ENCODE data around the gene SNX30. TPM values are rescaled to one million over a fixed set of nuclear protein-coding genes. Genes with fewer than 3 reads are reported as not detected.

The SNX30 gene
- total and polyA plus RNA-seq, 12 donors: 0.88 to 7.2 (median 3.8) TPM

- intact Hi-C loops (cut with DNase I): no loop called here
- Histone ChIP-seq H3K27me3 (no peaks in the 10 kb centered on the region), H3K9me3 (no peaks in the 10 kb centered on the region), H3K36me3 (no peaks in the 10 kb centered on the region), H3K27ac (peak overlapping the region in 5 of 10 donors; percentile 20 to 81 (median 53)), H3K4me1 (peaks cover 11 to 80% (median 38%) of the 10 kb centered on the region in 9 donors), H3K4me3 (no peak overlapping the region)
- DNase-seq (peak in 1 of 2 donors; percentile 23), ATAC-seq (peak in 5 of 8 donors; percentile 50 to 72 (median 65))
- 50 to 73% methylated on average over 4 of the region's 4 CpGs for WGBS, 2 donors
- no peak for TF ChIP-seq CTCF (IDR thresholded peaks at IDR 0.05)
These were observed 5.1 kb downstream of the SNX30 start for GRCh38 chr9:112755675-112756074.

GRCh38 chr9:112757282-112757883 is 6.8 kb downstream of the SNX30 start:
- 52 to 59% methylated on average over 7 of the region's 7 CpGs for WGBS, 2 donors
- no peak for TF ChIP-seq CTCF (IDR thresholded peaks at IDR 0.05)
- Histone ChIP-seq H3K9me3 (no peaks in the 10 kb centered on the region), H3K36me3 (no peaks in the 10 kb centered on the region), H3K27me3 (no peaks in the 10 kb centered on the region), H3K4me3 (no peak overlapping the region), H3K27ac (peak overlapping the region in 7 of 10 donors; percentile 8 to 52 (median 41)), H3K4me1 (peaks cover 8 to 68% (median 25%) of the 10 kb centered on the region in 9 donors)
- intact Hi-C loops (cut with DNase I): no loop called here
- ATAC-seq (peak in 5 of 8 donors; percentile 24 to 48 (median 32)), DNase-seq (no peak)

GRCh38 chr9:112757940-112758339 is 7.4 kb downstream of the SNX30 start:
- H3K4me3 ChIP-seq: no peak overlapping the region
- TF ChIP-seq CTCF (IDR thresholded peaks at IDR 0.05): no peak
- H3K27ac ChIP-seq: no peak overlapping the region
- intact Hi-C loops (cut with DNase I): no loop called here
- peaks cover 8 to 63% (median 24%) of the 10 kb centered on the region in 9 donors for H3K4me1 ChIP-seq
- no peak for DNase-seq
- H3K36me3 ChIP-seq: no peaks in the 10 kb centered on the region
- no peak for ATAC-seq
- H3K9me3 ChIP-seq: no peaks in the 10 kb centered on the region
- WGBS, 2 donors: 85 to 89% methylated on average over 2 of the region's 2 CpGs
- H3K27me3 ChIP-seq: no peaks in the 10 kb centered on the region

GRCh38 chr9:112760821-112761220 is 10.3 kb downstream of the SNX30 start:
- Histone ChIP-seq H3K27ac (no peak overlapping the region), H3K4me3 (no peak overlapping the region), H3K27me3 (no peaks in the 10 kb centered on the region), H3K4me1 (peaks cover 0 to 43% (median 12%) of the 10 kb centered on the region in 9 donors), H3K36me3 (no peaks in the 10 kb centered on the region), H3K9me3 (peaks cover 0 to 3% (median 0%) of the 10 kb centered on the region in 11 donors)
- WGBS, 2 donors: 85 to 92% methylated on average over 8 of the region's 8 CpGs
- ATAC-seq (no peak), DNase-seq (no peak)
- intact Hi-C loops (cut with DNase I): no loop called here
- TF ChIP-seq CTCF (IDR thresholded peaks at IDR 0.05): no peak

Measured in heart right ventricle (tissue), 16 donors.